ENCODE measurements around the gene TNKS2. TPM values are rescaled to one million over a fixed set of nuclear protein-coding genes. Genes with fewer than 3 reads are reported as not detected.

Gene TNKS2
- total RNA-seq, 1 donor from 2014 or later: 75.0 TPM

- peak overlapping the region; percentile 82 for H3K27ac Mint-ChIP-seq (ENCODE audit: unreplicated experiment)
- no peaks in the 10 kb centered on the region for H3K27me3 Mint-ChIP-seq (ENCODE audit: low read depth)
- DNase-seq (ENCODE audit: low spot score): no peak
Observed at GRCh38 chr10:91908337-91909116, 110.3 kb downstream of the TNKS2 start.

DNA sequence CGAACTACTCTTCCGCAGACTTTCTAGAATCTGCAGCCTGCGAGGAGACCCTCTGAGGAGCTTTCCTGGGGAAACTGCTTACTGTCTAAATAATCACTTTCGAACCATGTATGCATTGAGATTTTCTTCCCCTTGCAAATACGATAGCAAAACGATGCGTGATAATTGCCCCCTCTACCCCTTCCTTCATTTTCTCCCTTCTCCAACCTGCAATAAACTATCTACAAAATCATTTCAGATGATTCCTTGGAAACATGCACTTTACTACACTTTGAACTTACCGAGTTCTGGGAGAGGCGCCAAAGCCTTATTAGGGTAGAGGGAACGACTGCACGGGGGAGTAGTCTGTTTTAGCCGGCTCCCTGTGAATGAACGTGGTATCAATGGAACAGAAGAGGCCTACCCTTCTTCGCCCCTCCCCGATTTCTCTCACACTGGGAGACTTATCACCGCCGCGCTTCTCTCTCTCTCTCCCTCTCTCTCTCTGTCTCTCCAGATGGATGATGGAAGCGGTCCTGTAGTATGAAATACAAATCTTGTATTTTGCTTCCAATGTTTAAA is 111.0 kb downstream of the TNKS2 start, which contains the start of gene FGFBP3:
Gene FGFBP3 (minus strand): TSS at position 370 of the 561 bp plus-strand sequence. CDS start 517 bp downstream, outside the sequence.
- H3K27ac Mint-ChIP-seq (ENCODE audit: unreplicated experiment): peak within 1 kb of the TSS; percentile 82
- no peak for DNase-seq (ENCODE audit: low spot score)
- H3K4me1 Mint-ChIP-seq (ENCODE audit: low read depth): peaks cover 39% of the 10 kb centered on the region
- no peaks in the 10 kb centered on the region for H3K36me3 Mint-ChIP-seq (ENCODE audit: low read depth)
- TF ChIP-seq, protein P1, sequence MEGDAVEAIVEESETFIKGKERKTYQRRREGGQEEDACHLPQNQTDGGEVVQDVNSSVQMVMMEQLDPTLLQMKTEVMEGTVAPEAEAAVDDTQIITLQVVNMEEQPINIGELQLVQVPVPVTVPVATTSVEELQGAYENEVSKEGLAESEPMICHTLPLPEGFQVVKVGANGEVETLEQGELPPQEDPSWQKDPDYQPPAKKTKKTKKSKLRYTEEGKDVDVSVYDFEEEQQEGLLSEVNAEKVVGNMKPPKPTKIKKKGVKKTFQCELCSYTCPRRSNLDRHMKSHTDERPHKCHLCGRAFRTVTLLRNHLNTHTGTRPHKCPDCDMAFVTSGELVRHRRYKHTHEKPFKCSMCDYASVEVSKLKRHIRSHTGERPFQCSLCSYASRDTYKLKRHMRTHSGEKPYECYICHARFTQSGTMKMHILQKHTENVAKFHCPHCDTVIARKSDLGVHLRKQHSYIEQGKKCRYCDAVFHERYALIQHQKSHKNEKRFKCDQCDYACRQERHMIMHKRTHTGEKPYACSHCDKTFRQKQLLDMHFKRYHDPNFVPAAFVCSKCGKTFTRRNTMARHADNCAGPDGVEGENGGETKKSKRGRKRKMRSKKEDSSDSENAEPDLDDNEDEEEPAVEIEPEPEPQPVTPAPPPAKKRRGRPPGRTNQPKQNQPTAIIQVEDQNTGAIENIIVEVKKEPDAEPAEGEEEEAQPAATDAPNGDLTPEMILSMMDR (IDR thresholded peaks at IDR 0.05): peak; percentile 48
- no peaks in the 10 kb centered on the region for H3K27me3 Mint-ChIP-seq (ENCODE audit: low read depth)
- H3K9me3 Mint-ChIP-seq (ENCODE audit: low read depth): no peaks in the 10 kb centered on the region
- peak within 1 kb of the TSS; percentile 88 for H3K4me3 Mint-ChIP-seq (ENCODE audit: unreplicated experiment)

More at GRCh38 chr10:91908337-91909116, 110.3 kb downstream of the TNKS2 start:
- TF ChIP-seq, protein P1 (IDR thresholded peaks at IDR 0.05): peak; percentile 79
- H3K36me3 Mint-ChIP-seq (ENCODE audit: low read depth): no peaks in the 10 kb centered on the region
- H3K4me1 Mint-ChIP-seq (ENCODE audit: low read depth): peaks cover 40% of the 10 kb centered on the region
- no peaks in the 10 kb centered on the region for H3K9me3 Mint-ChIP-seq (ENCODE audit: low read depth)
- H3K4me3 Mint-ChIP-seq (ENCODE audit: unreplicated experiment): peak overlapping the region; percentile 88

DNA sequence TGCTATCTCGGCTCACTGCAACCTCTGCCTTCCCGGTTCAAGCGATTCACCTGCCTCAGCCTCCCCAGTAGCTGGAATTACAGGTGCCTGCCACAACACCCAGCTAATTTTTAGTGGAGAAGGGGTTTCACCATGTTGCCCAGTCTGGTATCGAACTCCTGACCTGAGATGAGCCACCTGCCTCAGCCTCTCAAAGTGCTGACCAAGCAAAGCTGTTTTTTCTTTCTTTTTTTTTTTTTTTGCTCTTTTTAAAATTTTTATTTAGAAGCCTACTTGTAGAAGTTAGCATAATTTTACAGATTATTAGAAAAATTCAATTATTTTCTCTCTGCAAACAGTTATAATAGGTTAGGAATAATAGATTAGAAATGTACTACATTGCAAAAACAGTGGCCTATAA is 112.2 kb downstream of the TNKS2 start:
- Mint-ChIP-seq H3K36me3 (ENCODE audit: low read depth) (no peaks in the 10 kb centered on the region), H3K4me1 (ENCODE audit: low read depth) (peaks cover 26% of the 10 kb centered on the region), H3K27ac (ENCODE audit: unreplicated experiment) (no peak overlapping the region), H3K4me3 (ENCODE audit: unreplicated experiment) (no peak overlapping the region), H3K9me3 (ENCODE audit: low read depth) (no peaks in the 10 kb centered on the region), H3K27me3 (ENCODE audit: low read depth) (peaks cover under 1% of the 10 kb centered on the region)
- no peak for DNase-seq (ENCODE audit: low spot score)
- TF ChIP-seq, protein P1 (IDR thresholded peaks at IDR 0.05): no peak

Other genes with a start within 250 kb of the TNKS2 start
- 24.0 to 39.8 TPM (median 39.0 TPM) in 3 replicates for gene PPP1R3C, start 165.4 kb upstream of the TNKS2 start, total RNA-seq
- gene FGFBP3, start 111.1 kb downstream of the TNKS2 start, total RNA-seq: 3.8 to 6.1 TPM (median 5.3 TPM) in 3 replicates
- gene BTAF1, start 125.3 kb downstream of the TNKS2 start, total RNA-seq: 26.2 to 32.8 TPM (median 26.7 TPM) in 3 replicates

Measured in chondrocyte (in vitro differentiated cells).